HEK293 (cell line): ENCODE data around the gene PLEKHB1.

ENCODE experiments used
- CTCF ChIA-PET: fragments of 350-600 bp; formaldehyde crosslinking; extraction: SDS; loops from one replicate; lab custom pipeline; 2021; ENCODE audit warnings: antibody characterized with exemption; lab: Yijun Ruan, JAX
- POLR2A ChIA-PET: fragments of 300-600 bp; formaldehyde crosslinking; extraction: SDS; loops from one replicate; lab custom pipeline; 2020; ENCODE audit warnings: antibody characterized with exemption, inconsistent platforms; lab: Yijun Ruan, JAX
- H3K27ac ChIP-seq: fragments of 200-500 bp; sonication (Bioruptor generic); 2 replicates; pipeline ENCODE4 v1.5.1; 2014; ENCODE audit warnings: low read depth, low read length, control low read depth, inconsistent platforms; ENCODE audit errors: extremely low read depth
- H3K36me3 ChIP-seq, 2 experiments: fragments of 200-500 bp in 1 of 2; sonication (Bioruptor generic) in 1 of 2; 1 replicate in 1 of 2; 2 replicates in 1 of 2; pipeline ENCODE4 v1.5.1; 2014 to 2017; ENCODE audit warnings: inconsistent platforms in 2 of 2, low read length in 2 of 2; ENCODE audit not compliant: control insufficient read depth in 2 of 2, insufficient read depth in 1 of 2
- H3K4me1 ChIP-seq: fragments of 200-500 bp; sonication (Bioruptor generic); 2 replicates; pipeline ENCODE4 v1.5.1; 2014; ENCODE audit warnings: mild to moderate bottlenecking, low read length, inconsistent platforms; ENCODE audit not compliant: control insufficient read depth, insufficient read depth
- H3K4me3 ChIP-seq: 2 replicates; pipeline ENCODE4 v1.5.1; 2011; ENCODE audit warnings: low read depth, mild to moderate bottlenecking, control low read depth, low read length, moderate library complexity
- H3K9me3 ChIP-seq: fragments of 200-500 bp; sonication (Bioruptor generic); 2 replicates; pipeline ENCODE4 v1.5.1; 2014; ENCODE audit warnings: low read depth, low read length, inconsistent platforms; ENCODE audit not compliant: control insufficient read depth, insufficient read depth
- KLF17 ChIP-seq: fragments of 450-650 bp; formaldehyde crosslinking; IDR thresholded peaks from 2 replicates; pipeline ENCODE4 v1.5.1; 2016; ENCODE audit warnings: missing biosample characterization, missing genetic modification characterization
- KLF8 ChIP-seq: fragments of 450-650 bp; formaldehyde crosslinking; IDR thresholded peaks from 2 replicates; pipeline ENCODE4 v1.5.1; 2016; ENCODE audit warnings: missing biosample characterization, missing genetic modification characterization
- KLF9 ChIP-seq: fragments of 450-650 bp; formaldehyde crosslinking; IDR thresholded peaks from 2 replicates; pipeline ENCODE4 v1.5.1; 2016; ENCODE audit warnings: missing biosample characterization, missing genetic modification characterization, low read depth
- OVOL3 ChIP-seq: fragments of 450-650 bp; formaldehyde crosslinking; IDR thresholded peaks from 2 replicates; pipeline ENCODE4 v1.5.1; 2016; ENCODE audit warnings: missing biosample characterization, missing genetic modification characterization
- RBAK ChIP-seq: fragments of 450-650 bp; formaldehyde crosslinking; IDR thresholded peaks from 2 replicates; pipeline ENCODE4 v1.5.1; 2016; ENCODE audit warnings: missing biosample characterization, missing genetic modification characterization
- REPIN1 ChIP-seq: fragments of 450-650 bp; formaldehyde crosslinking; IDR thresholded peaks from 2 replicates; pipeline ENCODE4 v1.5.1; 2017; ENCODE audit warnings: missing biosample characterization, missing genetic modification characterization, low read depth
- SALL2 ChIP-seq: fragments of 450-650 bp; formaldehyde crosslinking; IDR thresholded peaks from 2 replicates; pipeline ENCODE4 v1.5.0; 2017; ENCODE audit warnings: missing biosample characterization, mild to moderate bottlenecking, missing genetic modification characterization, borderline replicate concordance
- SCRT2 ChIP-seq: fragments of 450-650 bp; formaldehyde crosslinking; IDR thresholded peaks from 2 replicates; pipeline ENCODE4 v1.5.1; 2016; ENCODE audit warnings: missing biosample characterization, missing genetic modification characterization
- SETDB1 ChIP-seq: IDR thresholded peaks from one replicate; pipeline ENCODE4 v1.6.1; 2017; ENCODE audit warnings: mild to moderate bottlenecking, low read length, moderate library complexity, mixed read lengths; ENCODE audit not compliant: insufficient read length
- ZBTB8A ChIP-seq: fragments of 450-650 bp; formaldehyde crosslinking; IDR thresholded peaks from 2 replicates; pipeline ENCODE4 v1.5.1; 2016; ENCODE audit warnings: missing biosample characterization, missing genetic modification characterization
- ZFHX2 ChIP-seq: fragments of 450-650 bp; formaldehyde crosslinking; conservative IDR thresholded peaks from 2 replicates; pipeline ENCODE4 v1.5.1; 2016; ENCODE audit warnings: missing biosample characterization, missing genetic modification characterization
- ZFP37 ChIP-seq: fragments of 450-650 bp; formaldehyde crosslinking; IDR thresholded peaks from 2 replicates; pipeline ENCODE4 v1.5.1; 2016; ENCODE audit warnings: missing biosample characterization, missing genetic modification characterization
- ZNF664 ChIP-seq: fragments of 450-650 bp; formaldehyde crosslinking; IDR thresholded peaks from 2 replicates; pipeline ENCODE4 v1.5.1; 2016; ENCODE audit warnings: missing biosample characterization, missing genetic modification characterization
- ZNF707 ChIP-seq: fragments of 450-650 bp; formaldehyde crosslinking; IDR thresholded peaks from 2 replicates; pipeline ENCODE4 v1.5.1; 2016; ENCODE audit warnings: missing biosample characterization, missing genetic modification characterization
- ZNF843 ChIP-seq: fragments of 450-650 bp; formaldehyde crosslinking; IDR thresholded peaks from 2 replicates; pipeline ENCODE4 v1.5.1; 2016; ENCODE audit warnings: missing biosample characterization, missing genetic modification characterization
- ZSCAN23 ChIP-seq: fragments of 450-650 bp; formaldehyde crosslinking; IDR thresholded peaks from 2 replicates; pipeline ENCODE4 v1.5.1; 2016; ENCODE audit warnings: missing biosample characterization, missing genetic modification characterization
- TF ChIP-seq, protein P1 (sequence below): fragments of 450-650 bp; formaldehyde crosslinking; IDR thresholded peaks from 2 replicates; pipeline ENCODE4 v1.5.1; 2016; ENCODE audit warnings: missing biosample characterization, missing genetic modification characterization
- TF ChIP-seq, protein P2 (sequence below): fragments of 450-650 bp; formaldehyde crosslinking; IDR thresholded peaks from 2 replicates; pipeline ENCODE4 v1.5.1; 2016; ENCODE audit warnings: missing biosample characterization, missing genetic modification characterization

PLEKHB1 gene

GRCh38 chr11:73647459-73648100 lies 1.2 kb downstream of the PLEKHB1 start (continued):
- TF ChIP-seq, protein P1, sequence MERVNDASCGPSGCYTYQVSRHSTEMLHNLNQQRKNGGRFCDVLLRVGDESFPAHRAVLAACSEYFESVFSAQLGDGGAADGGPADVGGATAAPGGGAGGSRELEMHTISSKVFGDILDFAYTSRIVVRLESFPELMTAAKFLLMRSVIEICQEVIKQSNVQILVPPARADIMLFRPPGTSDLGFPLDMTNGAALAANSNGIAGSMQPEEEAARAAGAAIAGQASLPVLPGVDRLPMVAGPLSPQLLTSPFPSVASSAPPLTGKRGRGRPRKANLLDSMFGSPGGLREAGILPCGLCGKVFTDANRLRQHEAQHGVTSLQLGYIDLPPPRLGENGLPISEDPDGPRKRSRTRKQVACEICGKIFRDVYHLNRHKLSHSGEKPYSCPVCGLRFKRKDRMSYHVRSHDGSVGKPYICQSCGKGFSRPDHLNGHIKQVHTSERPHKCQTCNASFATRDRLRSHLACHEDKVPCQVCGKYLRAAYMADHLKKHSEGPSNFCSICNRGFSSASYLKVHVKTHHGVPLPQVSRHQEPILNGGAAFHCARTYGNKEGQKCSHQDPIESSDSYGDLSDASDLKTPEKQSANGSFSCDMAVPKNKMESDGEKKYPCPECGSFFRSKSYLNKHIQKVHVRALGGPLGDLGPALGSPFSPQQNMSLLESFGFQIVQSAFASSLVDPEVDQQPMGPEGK (tag by site-specific recombination): peak; percentile 73
- no peak for TF ChIP-seq ZBTB8A
- TF ChIP-seq KLF9 (tag by site-specific recombination): peak; percentile 84
- no peak for TF ChIP-seq RBAK (tag by site-specific recombination)
- TF ChIP-seq ZSCAN23 (tag by site-specific recombination): no peak
- TF ChIP-seq ZFP37: no peak
- TF ChIP-seq ZNF707 (tag by site-specific recombination): no peak
- TF ChIP-seq ZFHX2 (tag by site-specific recombination): no peak
- no peak for TF ChIP-seq REPIN1 (tag by site-specific recombination)
- TF ChIP-seq SETDB1: no peak
- no peak for TF ChIP-seq SALL2 (tag by site-specific recombination)
- TF ChIP-seq ZNF843 (tag by site-specific recombination): no peak

DNA sequence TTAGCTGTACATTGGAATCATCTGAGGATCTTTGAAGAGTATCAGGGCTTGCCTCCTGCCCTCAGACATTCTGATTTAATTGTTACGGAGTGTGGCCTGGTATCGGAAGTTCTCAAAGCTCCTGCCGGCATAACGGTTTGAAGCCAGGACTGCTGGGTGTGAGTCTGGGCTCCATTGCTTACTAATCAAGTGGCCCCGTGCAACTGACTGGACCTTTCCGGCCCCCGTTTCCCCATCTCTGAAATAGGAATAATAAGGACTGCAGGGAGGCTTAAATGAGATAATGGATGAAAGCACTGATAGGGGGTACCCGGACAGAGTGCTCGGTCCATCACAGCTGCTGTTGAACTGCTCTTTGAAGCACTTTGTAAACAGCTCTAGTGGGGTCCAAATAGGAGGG lies 1.7 kb downstream of the PLEKHB1 start:
- ChIA-PET POLR2A (no interaction called here), CTCF (interaction anchor here (0.5 to 3.7 kb wide), 6 partner anchors 13 to 341 kb away, joined by 3 to 14 read pairs (median 6); no protein-coding TSS in a partner anchor)
- Histone ChIP-seq H3K36me3 (peaks cover 0 to 3% of the 10 kb centered on the region in 2 experiments; a peak in 1 of 3 replicates), H3K4me3 (no peak overlapping the region), H3K4me1 (no peaks in the 10 kb centered on the region), H3K27ac (no peak overlapping the region), H3K9me3 (no peaks in the 10 kb centered on the region)
- TF ChIP-seq ZNF664 (tag by site-specific recombination): peak; percentile 42; the same call in 1 of the 2 replicates
- TF ChIP-seq KLF8 (tag by site-specific recombination): no peak

DNA sequence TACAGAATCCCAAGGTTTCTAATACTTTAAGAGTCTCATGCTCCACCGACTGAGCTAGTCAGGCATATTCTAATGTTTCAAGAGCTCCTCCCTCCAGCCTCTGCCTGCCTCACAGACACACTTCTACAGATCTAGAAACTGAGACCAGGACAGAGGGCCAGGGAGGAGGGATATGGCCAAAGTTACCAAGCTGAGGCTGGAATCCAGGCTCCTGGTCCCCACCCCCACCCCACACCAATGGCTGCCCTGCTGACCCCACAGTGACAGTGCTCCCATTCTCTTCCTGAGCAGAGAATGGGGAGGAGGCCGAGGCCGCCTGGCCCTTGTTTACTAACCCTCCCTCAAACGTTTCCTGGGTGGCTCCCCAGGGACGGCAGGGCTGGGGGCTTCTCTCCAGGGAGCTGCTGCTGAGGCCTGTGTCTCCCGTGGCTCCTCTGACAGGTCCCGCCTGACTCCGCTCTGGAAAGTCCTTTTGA lies 2.2 kb downstream of the PLEKHB1 start:
- POLR2A ChIA-PET: no interaction called here
- CTCF ChIA-PET: interaction anchor here (0.5 to 3.7 kb wide), 6 partner anchors 12 to 342 kb away, joined by 3 to 14 read pairs (median 6); no protein-coding TSS in a partner anchor
- Histone ChIP-seq H3K9me3 (no peaks in the 10 kb centered on the region), H3K36me3 (peaks cover 0 to 3% of the 10 kb centered on the region in 2 experiments; a peak in 1 of 3 replicates), H3K4me3 (no peak overlapping the region), H3K4me1 (no peaks in the 10 kb centered on the region), H3K27ac (no peak overlapping the region)
- TF ChIP-seq SCRT2 (tag by site-specific recombination) (no peak), OVOL3 (tag by site-specific recombination) (no peak), KLF17 (no peak)
- TF ChIP-seq, protein P2, sequence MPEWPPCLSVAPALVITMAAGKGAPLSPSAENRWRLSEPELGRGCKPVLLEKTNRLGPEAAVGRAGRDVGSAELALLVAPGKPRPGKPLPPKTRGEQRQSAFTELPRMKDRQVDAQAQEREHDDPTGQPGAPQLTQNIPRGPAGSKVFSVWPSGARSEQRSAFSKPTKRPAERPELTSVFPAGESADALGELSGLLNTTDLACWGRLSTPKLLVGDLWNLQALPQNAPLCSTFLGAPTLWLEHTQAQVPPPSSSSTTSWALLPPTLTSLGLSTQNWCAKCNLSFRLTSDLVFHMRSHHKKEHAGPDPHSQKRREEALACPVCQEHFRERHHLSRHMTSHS (tag by site-specific recombination): no peak
